HepG2 (cell line): ENCODE results near the gene ODAD4. TPM values are rescaled to one million over a fixed set of nuclear protein-coding genes. Genes with fewer than 3 reads are reported as not detected.
A peak's percentile ranks its signal among the peaks of the same experiment; 100 is the strongest.

Source experiments
- ADNP ChIP-seq: sonication (generic); formaldehyde crosslinking; IDR thresholded peaks from 2 replicates; pipeline ENCODE4 v1.4.0; 2020; ENCODE audit warnings: missing genetic modification reagents
- AHR ChIP-seq: IDR thresholded peaks from 2 replicates; pipeline ENCODE4 v1.6.1; 2018; ENCODE audit warnings: missing genetic modification reagents, missing compliant biosample characterization
- MIXL1 ChIP-seq: IDR thresholded peaks from 2 replicates; pipeline ENCODE4 v1.6.1; 2016
- NFIC ChIP-seq: IDR thresholded peaks from 2 replicates; pipeline ENCODE4 v1.6.1; 2012; ENCODE audit warnings: mild to moderate bottlenecking, low read length, inconsistent platforms
- NR2F6 ChIP-seq, 2 experiments: IDR thresholded peaks; 2 replicates each; pipeline ENCODE4 v1.6.1; 2016; ENCODE audit warnings: antibody characterized with exemption in 1 of 2, mild to moderate bottlenecking in 1 of 2
- ONECUT2 ChIP-seq: sonication (generic); formaldehyde crosslinking; IDR thresholded peaks from 2 replicates; pipeline ENCODE4 v1.4.0; 2020; ENCODE audit warnings: missing genetic modification reagents
- PHF21A ChIP-seq: sonication (generic); formaldehyde crosslinking; IDR thresholded peaks from 2 replicates; pipeline ENCODE4 v1.5.0; 2020; ENCODE audit warnings: mild to moderate bottlenecking, missing genetic modification reagents
- TAF15 ChIP-seq: fragments of 200-400 bp; formaldehyde crosslinking; IDR thresholded peaks from one replicate; pipeline ENCODE4 v1.6.1; 2018; ENCODE audit warnings: mild to moderate bottlenecking, low read depth, low read length; ENCODE audit not compliant: poor library complexity, severe bottlenecking
- TCF12 ChIP-seq, 2 experiments: fragments of 450-650 bp in 1 of 2; sonication (generic) in 1 of 2; formaldehyde crosslinking in 1 of 2; IDR thresholded peaks; 2 replicates each; pipeline versions ENCODE4 v1.6.1 to v1.8.0; 2017 to 2022; ENCODE audit warnings: antibody characterized with exemption in 1 of 2, mild to moderate bottlenecking in 1 of 2, missing genetic modification reagents in 1 of 2, moderate library complexity in 1 of 2
- YEATS2 ChIP-seq: sonication (generic); formaldehyde crosslinking; IDR thresholded peaks from 2 replicates; pipeline ENCODE4 v1.4.0; 2020; ENCODE audit warnings: missing genetic modification reagents, borderline replicate concordance
- ZMAT3 ChIP-seq: sonication (generic); formaldehyde crosslinking; conservative IDR thresholded peaks from 2 replicates; pipeline ENCODE4 v1.7.0; 2021; ENCODE audit warnings: missing genetic modification reagents
- ZMYM4 ChIP-seq: sonication (generic); formaldehyde crosslinking; IDR thresholded peaks from 2 replicates; pipeline ENCODE4 v1.8.1; 2023; ENCODE audit warnings: mild to moderate bottlenecking, missing genetic modification reagents
- ZNF816 ChIP-seq: sonication (generic); formaldehyde crosslinking; IDR thresholded peaks from 2 replicates; pipeline ENCODE4 v1.8.0; 2022; ENCODE audit warnings: missing genetic modification reagents, mild to moderate bottlenecking, borderline replicate concordance
- ZZZ3 ChIP-seq: sonication (generic); formaldehyde crosslinking; IDR thresholded peaks from 2 replicates; pipeline ENCODE4 v1.4.0; 2020; ENCODE audit warnings: missing genetic modification reagents, mild to moderate bottlenecking, borderline replicate concordance
- polyA plus RNA-seq, 8 experiments: library from polyadenylated mRNA; depleted of rRNA in 3 of 8; stranded (reverse) in 7 of 8; unstranded in 1 of 8; fragments of >200 nt; fragmentation: Illumina TruSeq in 4 of 8; extraction: Trizol in 4 of 8; gene quantifications; 2 replicates each; pipeline versions ENCODE4 v1.2.1 to v1.2.3, GENCODE V29; 2011 to 2016; ENCODE audit warnings: low read depth in 4 of 8, missing spikeins in 1 of 8, mixed read lengths in 1 of 8; ENCODE audit not compliant: insufficient read depth in 1 of 8
- total RNA-seq, 5 experiments: library from RNA; depleted of rRNA; stranded (reverse); fragments of >200 nt; fragmentation: Illumina TruSeq; extraction: Trizol; gene quantifications; 2 replicates each; pipeline ENCODE4 v1.2.3, GENCODE V29; 2016; ENCODE audit warnings: low read depth in 1 of 5
- TF ChIP-seq, protein P1 (sequence below): sonication (generic); formaldehyde crosslinking; IDR thresholded peaks from 2 replicates; pipeline ENCODE4; 2020; ENCODE audit warnings: missing genetic modification reagents, mild to moderate bottlenecking, borderline replicate concordance
- TF ChIP-seq, protein P2 (sequence below): sonication (generic); formaldehyde crosslinking; IDR thresholded peaks from 2 replicates; pipeline ENCODE4 v1.5.0; 2020; ENCODE audit warnings: missing genetic modification reagents
- TF ChIP-seq, protein P3 (sequence below): sonication (generic); formaldehyde crosslinking; IDR thresholded peaks from 2 replicates; pipeline ENCODE4 v1.4.0; 2020; ENCODE audit warnings: missing genetic modification reagents

Gene ODAD4
- total and polyA plus RNA-seq, 2 of the 13 experiments (the other 11 are each of a cell fraction or from before 2014, with no cell fraction given), result 0.48 to 0.53 TPM

DNA sequence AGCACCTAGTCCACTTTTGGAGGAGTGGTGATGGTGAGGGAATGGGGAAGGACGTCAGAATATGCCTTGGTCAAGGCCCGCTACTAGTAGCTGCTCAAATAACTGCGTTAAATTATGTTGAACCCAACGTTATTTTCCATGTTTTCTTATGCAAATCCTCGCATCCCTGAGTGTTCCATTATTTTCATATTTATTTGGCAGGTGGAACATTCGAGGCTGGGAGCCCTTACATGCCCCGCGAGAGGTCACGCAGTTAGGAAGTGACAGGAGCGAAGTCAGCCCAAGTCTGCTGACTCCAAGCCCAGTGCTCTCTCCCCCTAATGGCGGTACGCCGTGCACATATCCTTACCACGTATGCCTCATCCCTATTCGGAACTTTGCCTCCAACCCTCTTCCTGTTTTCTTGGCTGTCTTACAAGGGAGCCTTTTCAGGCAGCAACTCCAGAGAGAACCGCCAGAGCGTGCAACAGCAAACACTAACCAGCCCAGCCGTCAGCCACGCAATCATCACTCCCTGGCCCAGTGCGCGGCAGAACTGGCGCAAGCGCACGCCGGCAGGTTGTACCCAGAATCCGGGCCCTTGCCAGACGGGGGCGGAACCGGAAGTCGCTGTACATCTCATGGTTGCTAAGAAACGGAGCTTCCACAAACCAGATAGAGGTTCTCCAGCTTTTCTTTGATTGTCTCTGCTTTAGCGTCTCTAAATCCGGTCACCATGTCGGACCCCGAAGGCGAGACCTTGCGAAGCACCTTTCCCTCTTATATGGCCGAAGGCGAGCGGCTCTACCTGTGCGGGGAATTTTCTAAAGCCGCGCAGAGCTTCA is at the start of gene ODAD4 (continued):
- TF ChIP-seq, protein P1, sequence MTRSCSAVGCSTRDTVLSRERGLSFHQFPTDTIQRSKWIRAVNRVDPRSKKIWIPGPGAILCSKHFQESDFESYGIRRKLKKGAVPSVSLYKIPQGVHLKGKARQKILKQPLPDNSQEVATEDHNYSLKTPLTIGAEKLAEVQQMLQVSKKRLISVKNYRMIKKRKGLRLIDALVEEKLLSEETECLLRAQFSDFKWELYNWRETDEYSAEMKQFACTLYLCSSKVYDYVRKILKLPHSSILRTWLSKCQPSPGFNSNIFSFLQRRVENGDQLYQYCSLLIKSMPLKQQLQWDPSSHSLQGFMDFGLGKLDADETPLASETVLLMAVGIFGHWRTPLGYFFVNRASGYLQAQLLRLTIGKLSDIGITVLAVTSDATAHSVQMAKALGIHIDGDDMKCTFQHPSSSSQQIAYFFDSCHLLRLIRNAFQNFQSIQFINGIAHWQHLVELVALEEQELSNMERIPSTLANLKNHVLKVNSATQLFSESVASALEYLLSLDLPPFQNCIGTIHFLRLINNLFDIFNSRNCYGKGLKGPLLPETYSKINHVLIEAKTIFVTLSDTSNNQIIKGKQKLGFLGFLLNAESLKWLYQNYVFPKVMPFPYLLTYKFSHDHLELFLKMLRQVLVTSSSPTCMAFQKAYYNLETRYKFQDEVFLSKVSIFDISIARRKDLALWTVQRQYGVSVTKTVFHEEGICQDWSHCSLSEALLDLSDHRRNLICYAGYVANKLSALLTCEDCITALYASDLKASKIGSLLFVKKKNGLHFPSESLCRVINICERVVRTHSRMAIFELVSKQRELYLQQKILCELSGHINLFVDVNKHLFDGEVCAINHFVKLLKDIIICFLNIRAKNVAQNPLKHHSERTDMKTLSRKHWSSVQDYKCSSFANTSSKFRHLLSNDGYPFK (CRISPR knock-in tag), result peak; percentile 87
- TF ChIP-seq ZZZ3 (CRISPR knock-in tag) (peak; percentile 86; the same call in 1 of the 2 replicates), ONECUT2 (CRISPR knock-in tag) (0 out of 2 replicates have a peak, but pooled peaks have one; percentile 44), AHR (CRISPR knock-in tag) (peak; percentile 91), ADNP (CRISPR knock-in tag) (peak; percentile 89; the same call in 1 of the 2 replicates), ZMAT3 (CRISPR knock-in tag) (peak; percentile 79; the same call in 1 of the 2 replicates), TAF15 (no peak), TCF12 (IDR thresholded peaks at IDR 0.05) (no peak), TCF12 (CRISPR knock-in tag; IDR thresholded peaks at IDR 0.05) (peak; percentile 72; the same call in 1 of the 2 replicates), ZNF816 (CRISPR knock-in tag) (peak; percentile 64; the same call in 1 of the 2 replicates), ZMYM4 (peak; percentile 88), YEATS2 (CRISPR knock-in tag) (peak; percentile 92), MIXL1 (CRISPR knock-in tag) (peak; percentile 87; the same call in 1 of the 2 replicates), NFIC (no peak; the same call in 1 of the 2 replicates), NR2F6 (IDR thresholded peaks at IDR 0.05) (no peak), NR2F6 (CRISPR knock-in tag; IDR thresholded peaks at IDR 0.05) (peak; percentile 66), PHF21A (CRISPR knock-in tag) (peak; percentile 91; the same call in 1 of the 2 replicates)
- TF ChIP-seq, protein P2, sequence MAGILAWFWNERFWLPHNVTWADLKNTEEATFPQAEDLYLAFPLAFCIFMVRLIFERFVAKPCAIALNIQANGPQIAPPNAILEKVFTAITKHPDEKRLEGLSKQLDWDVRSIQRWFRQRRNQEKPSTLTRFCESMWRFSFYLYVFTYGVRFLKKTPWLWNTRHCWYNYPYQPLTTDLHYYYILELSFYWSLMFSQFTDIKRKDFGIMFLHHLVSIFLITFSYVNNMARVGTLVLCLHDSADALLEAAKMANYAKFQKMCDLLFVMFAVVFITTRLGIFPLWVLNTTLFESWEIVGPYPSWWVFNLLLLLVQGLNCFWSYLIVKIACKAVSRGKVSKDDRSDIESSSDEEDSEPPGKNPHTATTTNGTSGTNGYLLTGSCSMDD, result no peak
- TF ChIP-seq, protein P3, sequence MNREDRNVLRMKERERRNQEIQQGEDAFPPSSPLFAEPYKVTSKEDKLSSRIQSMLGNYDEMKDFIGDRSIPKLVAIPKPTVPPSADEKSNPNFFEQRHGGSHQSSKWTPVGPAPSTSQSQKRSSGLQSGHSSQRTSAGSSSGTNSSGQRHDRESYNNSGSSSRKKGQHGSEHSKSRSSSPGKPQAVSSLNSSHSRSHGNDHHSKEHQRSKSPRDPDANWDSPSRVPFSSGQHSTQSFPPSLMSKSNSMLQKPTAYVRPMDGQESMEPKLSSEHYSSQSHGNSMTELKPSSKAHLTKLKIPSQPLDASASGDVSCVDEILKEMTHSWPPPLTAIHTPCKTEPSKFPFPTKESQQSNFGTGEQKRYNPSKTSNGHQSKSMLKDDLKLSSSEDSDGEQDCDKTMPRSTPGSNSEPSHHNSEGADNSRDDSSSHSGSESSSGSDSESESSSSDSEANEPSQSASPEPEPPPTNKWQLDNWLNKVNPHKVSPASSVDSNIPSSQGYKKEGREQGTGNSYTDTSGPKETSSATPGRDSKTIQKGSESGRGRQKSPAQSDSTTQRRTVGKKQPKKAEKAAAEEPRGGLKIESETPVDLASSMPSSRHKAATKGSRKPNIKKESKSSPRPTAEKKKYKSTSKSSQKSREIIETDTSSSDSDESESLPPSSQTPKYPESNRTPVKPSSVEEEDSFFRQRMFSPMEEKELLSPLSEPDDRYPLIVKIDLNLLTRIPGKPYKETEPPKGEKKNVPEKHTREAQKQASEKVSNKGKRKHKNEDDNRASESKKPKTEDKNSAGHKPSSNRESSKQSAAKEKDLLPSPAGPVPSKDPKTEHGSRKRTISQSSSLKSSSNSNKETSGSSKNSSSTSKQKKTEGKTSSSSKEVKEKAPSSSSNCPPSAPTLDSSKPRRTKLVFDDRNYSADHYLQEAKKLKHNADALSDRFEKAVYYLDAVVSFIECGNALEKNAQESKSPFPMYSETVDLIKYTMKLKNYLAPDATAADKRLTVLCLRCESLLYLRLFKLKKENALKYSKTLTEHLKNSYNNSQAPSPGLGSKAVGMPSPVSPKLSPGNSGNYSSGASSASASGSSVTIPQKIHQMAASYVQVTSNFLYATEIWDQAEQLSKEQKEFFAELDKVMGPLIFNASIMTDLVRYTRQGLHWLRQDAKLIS (CRISPR knock-in tag), result no peak
- TF ChIP-seq, all 625 proteins: peak for 386
